Measurements from ENCODE around the gene ALPG. TPM values are rescaled to one million over a fixed set of nuclear protein-coding genes. Genes with fewer than 3 reads are reported as not detected.

The ALPG gene
- total RNA-seq, 2 donors from 2014 or later: not detected

GRCh38 chr2:232412986-232413385, 6.3 kb downstream of the ALPG start:
- Mint-ChIP-seq H3K4me1 (peaks cover 3% of the 10 kb centered on the region), H3K27ac (no peak overlapping the region), H3K36me3 (ENCODE audit: low read depth) (no peaks in the 10 kb centered on the region), H3K27me3 (peaks cover 50% of the 10 kb centered on the region), H3K4me3 (no peak overlapping the region)
- H3K9me3 ChIP-seq (ENCODE audit: control insufficient read depth, low read length, poor library complexity, severe bottlenecking): no peaks in the 10 kb centered on the region
- DNase-seq (no peak), ATAC-seq (no peak)

- Mint-ChIP-seq H3K4me1 (peaks cover 6% of the 10 kb centered on the region), H3K4me3 (no peak overlapping the region), H3K36me3 (ENCODE audit: low read depth) (no peaks in the 10 kb centered on the region), H3K27me3 (peaks cover 62% of the 10 kb centered on the region), H3K27ac (no peak overlapping the region)
- H3K9me3 ChIP-seq (ENCODE audit: control insufficient read depth, low read length, poor library complexity, severe bottlenecking): no peaks in the 10 kb centered on the region
- no peak for DNase-seq
- no peak for ATAC-seq
These were observed 8.6 kb downstream of the ALPG start for GRCh38 chr2:232415138-232415690.

GRCh38 chr2:232415736-232416520, 9.3 kb downstream of the ALPG start:
- Mint-ChIP-seq H3K27ac (no peak overlapping the region), H3K4me3 (no peak overlapping the region), H3K36me3 (ENCODE audit: low read depth) (no peaks in the 10 kb centered on the region), H3K4me1 (peaks cover 8% of the 10 kb centered on the region), H3K27me3 (peaks cover 59% of the 10 kb centered on the region)
- H3K9me3 ChIP-seq (ENCODE audit: control insufficient read depth, low read length, poor library complexity, severe bottlenecking): no peaks in the 10 kb centered on the region
- ATAC-seq (no peak), DNase-seq (no peak)

- Mint-ChIP-seq H3K36me3 (ENCODE audit: low read depth) (no peaks in the 10 kb centered on the region), H3K27me3 (peaks cover 59% of the 10 kb centered on the region), H3K4me3 (no peak overlapping the region), H3K27ac (no peak overlapping the region), H3K4me1 (peaks cover 9% of the 10 kb centered on the region)
- H3K9me3 ChIP-seq (ENCODE audit: control insufficient read depth, low read length, poor library complexity, severe bottlenecking): no peaks in the 10 kb centered on the region
- ATAC-seq (no peak), DNase-seq (no peak)
These were observed 10.2 kb downstream of the ALPG start for GRCh38 chr2:232416521-232417470.

- no peaks in the 10 kb centered on the region for H3K9me3 ChIP-seq (ENCODE audit: control insufficient read depth, low read length, poor library complexity, severe bottlenecking)
- H3K4me3 Mint-ChIP-seq: no peak overlapping the region
- no peak overlapping the region for H3K27ac Mint-ChIP-seq
- peaks cover 10% of the 10 kb centered on the region for H3K4me1 Mint-ChIP-seq
- no peak for DNase-seq
- H3K27me3 Mint-ChIP-seq: peaks cover 61% of the 10 kb centered on the region
- ATAC-seq: no peak
- H3K36me3 Mint-ChIP-seq (ENCODE audit: low read depth): no peaks in the 10 kb centered on the region
These were observed 10.8 kb downstream of the ALPG start for GRCh38 chr2:232417489-232417888.

- H3K4me3 Mint-ChIP-seq: no peak overlapping the region
- H3K27me3 Mint-ChIP-seq: peaks cover 55% of the 10 kb centered on the region
- H3K4me1 Mint-ChIP-seq: peaks cover 10% of the 10 kb centered on the region
- DNase-seq (no peak), ATAC-seq (no peak)
- no peak overlapping the region for H3K27ac Mint-ChIP-seq
- H3K9me3 ChIP-seq (ENCODE audit: control insufficient read depth, low read length, poor library complexity, severe bottlenecking): no peaks in the 10 kb centered on the region
- H3K36me3 Mint-ChIP-seq (ENCODE audit: low read depth): peaks cover 3% of the 10 kb centered on the region
These were observed 11.4 kb downstream of the ALPG start for GRCh38 chr2:232418056-232418455.

GRCh38 chr2:232418466-232419244, 12.0 kb downstream of the ALPG start:
- no peak for ATAC-seq
- peaks cover 7% of the 10 kb centered on the region for H3K4me1 Mint-ChIP-seq
- peak overlapping the region; percentile 78 for H3K4me3 Mint-ChIP-seq
- H3K9me3 ChIP-seq (ENCODE audit: control insufficient read depth, low read length, poor library complexity, severe bottlenecking): no peaks in the 10 kb centered on the region
- no peak overlapping the region for H3K27ac Mint-ChIP-seq
- DNase-seq: no peak
- peaks cover 50% of the 10 kb centered on the region for H3K27me3 Mint-ChIP-seq
- peaks cover 3% of the 10 kb centered on the region for H3K36me3 Mint-ChIP-seq (ENCODE audit: low read depth)

GRCh38 chr2:232419245-232420072, 12.8 kb downstream of the ALPG start:
- Mint-ChIP-seq H3K36me3 (ENCODE audit: low read depth) (peaks cover 3% of the 10 kb centered on the region), H3K27ac (no peak overlapping the region), H3K27me3 (peaks cover 51% of the 10 kb centered on the region), H3K4me3 (peak overlapping the region; percentile 78), H3K4me1 (peaks cover 7% of the 10 kb centered on the region)
- ATAC-seq (no peak), DNase-seq (no peak)
- H3K9me3 ChIP-seq (ENCODE audit: control insufficient read depth, low read length, poor library complexity, severe bottlenecking): no peaks in the 10 kb centered on the region

- peaks cover 53% of the 10 kb centered on the region for H3K27me3 Mint-ChIP-seq
- H3K27ac Mint-ChIP-seq: no peak overlapping the region
- peaks cover 7% of the 10 kb centered on the region for H3K4me1 Mint-ChIP-seq
- no peak for DNase-seq
- peaks cover 3% of the 10 kb centered on the region for H3K36me3 Mint-ChIP-seq (ENCODE audit: low read depth)
- H3K4me3 Mint-ChIP-seq: no peak overlapping the region
- ATAC-seq: no peak
- no peaks in the 10 kb centered on the region for H3K9me3 ChIP-seq (ENCODE audit: control insufficient read depth, low read length, poor library complexity, severe bottlenecking)
These were observed 13.4 kb downstream of the ALPG start for GRCh38 chr2:232420073-232420454.

GRCh38 chr2:232420463-232421188, 14.0 kb downstream of the ALPG start:
- Mint-ChIP-seq H3K27me3 (peaks cover 55% of the 10 kb centered on the region), H3K27ac (no peak overlapping the region)

GRCh38 chr2:232421189-232421785, 14.6 kb downstream of the ALPG start:
- peaks cover 3% of the 10 kb centered on the region for H3K36me3 Mint-ChIP-seq (ENCODE audit: low read depth)
- ATAC-seq (no peak), DNase-seq (no peak)
- H3K4me3 Mint-ChIP-seq: peak overlapping the region; percentile 39
- peaks cover 7% of the 10 kb centered on the region for H3K4me1 Mint-ChIP-seq
- H3K9me3 ChIP-seq (ENCODE audit: control insufficient read depth, low read length, poor library complexity, severe bottlenecking): no peaks in the 10 kb centered on the region
- H3K27me3 Mint-ChIP-seq: peaks cover 48% of the 10 kb centered on the region
- H3K27ac Mint-ChIP-seq: no peak overlapping the region

More at GRCh38 chr2:232420463-232421188, 14.0 kb downstream of the ALPG start:
- H3K36me3 Mint-ChIP-seq (ENCODE audit: low read depth): peaks cover 3% of the 10 kb centered on the region
- H3K4me3 Mint-ChIP-seq: peak overlapping the region; percentile 60
- DNase-seq: no peak
- ATAC-seq: peak; percentile 58
- H3K4me1 Mint-ChIP-seq: peaks cover 7% of the 10 kb centered on the region
- no peaks in the 10 kb centered on the region for H3K9me3 ChIP-seq (ENCODE audit: control insufficient read depth, low read length, poor library complexity, severe bottlenecking)
